ENCODE results near the gene CDHR4.
"Not testable (repeated sequence)": the region's sequence is repeated elsewhere in the genome, so short reads cannot be mapped to it uniquely, and the experiment has no call there.

The CDHR4 gene

GRCh38 chr3:49779358-49780079, 20.2 kb downstream of the CDHR4 start:
- no peak for FAIRE-seq

GRCh38 chr3:49776101-49776500, 23.6 kb downstream of the CDHR4 start:
- FAIRE-seq: not testable (repeated sequence)

- FAIRE-seq: no peak
These were observed 24.1 kb downstream of the CDHR4 start for GRCh38 chr3:49775538-49775937.

- no peak for FAIRE-seq
These were observed 27.0 kb downstream of the CDHR4 start for GRCh38 chr3:49772703-49773102.

- FAIRE-seq: no peak
These were observed 28.2 kb downstream of the CDHR4 start for GRCh38 chr3:49771340-49771938.

- FAIRE-seq: no peak
These were observed 29.7 kb downstream of the CDHR4 start for GRCh38 chr3:49769926-49770325.

GRCh38 chr3:49769286-49769915, 30.3 kb downstream of the CDHR4 start:
- no peak for FAIRE-seq

- FAIRE-seq: no peak
These were observed 35.7 kb downstream of the CDHR4 start for GRCh38 chr3:49763981-49764380.

GRCh38 chr3:49761661-49762060, 38.0 kb downstream of the CDHR4 start:
- FAIRE-seq: no peak

- peak; percentile 73 for FAIRE-seq
These were observed 40.4 kb downstream of the CDHR4 start for GRCh38 chr3:49759226-49759625.

GRCh38 chr3:49757197-49757596, 42.5 kb downstream of the CDHR4 start:
- FAIRE-seq: no peak

GRCh38 chr3:49756036-49756435, 43.6 kb downstream of the CDHR4 start:
- no peak for FAIRE-seq

- no peak for FAIRE-seq
These were observed 45.1 kb downstream of the CDHR4 start for GRCh38 chr3:49754536-49754935.

GRCh38 chr3:49751501-49751900, 48.2 kb downstream of the CDHR4 start:
- FAIRE-seq: peak; percentile 62

GRCh38 chr3:49750056-49750455, 49.6 kb downstream of the CDHR4 start:
- FAIRE-seq: no peak

- not testable (repeated sequence) for FAIRE-seq
These were observed 50.8 kb downstream of the CDHR4 start for GRCh38 chr3:49748874-49749273.

- FAIRE-seq: no peak
These were observed 51.7 kb downstream of the CDHR4 start for GRCh38 chr3:49747792-49748480.

- no peak for FAIRE-seq
These were observed 53.7 kb downstream of the CDHR4 start for GRCh38 chr3:49745986-49746385.
